Stimulated activated naive CD8-positive, alpha-beta T cell treated with anti-CD3 and anti-CD28 coated beads, Interleukin-15, Interleukin-2, amounts not matched to agents 100 ng/mL and 50 ng/mL, for 24 hours (primary cell): ENCODE measurements around the gene SOS1.
"Not testable (repeated sequence)": the region's sequence is repeated elsewhere in the genome, so short reads cannot be mapped to it uniquely, and the experiment has no call there.

Experiments used
- H3K27ac Mint-ChIP-seq: one replicate; pipeline ENCODE4 v1.8.0; 2021; ENCODE audit warnings: mild to moderate bottlenecking, mixed read lengths
- H3K27me3 Mint-ChIP-seq: one replicate; pipeline ENCODE4 v1.8.0; 2021; ENCODE audit warnings: mixed read lengths
- H3K36me3 Mint-ChIP-seq: one replicate; pipeline ENCODE4 v1.8.0; 2021; ENCODE audit warnings: low read depth, mixed read lengths
- H3K4me1 Mint-ChIP-seq: one replicate; pipeline ENCODE4 v1.8.0; 2021; ENCODE audit warnings: low read depth, mixed read lengths
- H3K4me3 Mint-ChIP-seq: one replicate; pipeline ENCODE4 v1.8.0; 2021; ENCODE audit warnings: mild to moderate bottlenecking, mixed read lengths
- H3K9me3 Mint-ChIP-seq: one replicate; pipeline ENCODE4 v1.8.0; 2021; ENCODE audit warnings: mixed read lengths

The SOS1 gene

DNA sequence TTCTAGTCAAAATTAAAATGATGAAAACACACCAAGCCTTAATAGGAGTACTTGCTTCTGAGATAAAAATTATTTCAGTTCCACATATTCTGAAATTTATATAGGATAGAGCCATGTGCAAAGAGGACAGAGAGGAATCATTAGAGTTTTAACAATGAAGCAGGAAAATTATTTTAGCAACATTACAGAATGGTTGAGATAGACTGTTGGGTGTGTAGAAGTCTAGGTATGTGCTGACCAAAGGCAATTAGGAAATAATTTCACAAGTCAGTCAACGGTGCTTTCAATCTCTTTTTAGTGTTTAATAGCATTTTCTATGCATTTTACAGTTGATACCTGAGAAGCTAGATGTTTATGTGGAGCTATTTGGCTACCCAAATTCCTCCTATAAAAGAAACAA lies 25.2 kb downstream of the SOS1 start:
- Mint-ChIP-seq H3K27me3 (no peaks in the 10 kb centered on the region), H3K9me3 (peaks cover 3% of the 10 kb centered on the region), H3K4me3 (no peak overlapping the region), H3K4me1 (peaks cover 63% of the 10 kb centered on the region), H3K27ac (no peak overlapping the region), H3K36me3 (peaks cover 27% of the 10 kb centered on the region)

DNA sequence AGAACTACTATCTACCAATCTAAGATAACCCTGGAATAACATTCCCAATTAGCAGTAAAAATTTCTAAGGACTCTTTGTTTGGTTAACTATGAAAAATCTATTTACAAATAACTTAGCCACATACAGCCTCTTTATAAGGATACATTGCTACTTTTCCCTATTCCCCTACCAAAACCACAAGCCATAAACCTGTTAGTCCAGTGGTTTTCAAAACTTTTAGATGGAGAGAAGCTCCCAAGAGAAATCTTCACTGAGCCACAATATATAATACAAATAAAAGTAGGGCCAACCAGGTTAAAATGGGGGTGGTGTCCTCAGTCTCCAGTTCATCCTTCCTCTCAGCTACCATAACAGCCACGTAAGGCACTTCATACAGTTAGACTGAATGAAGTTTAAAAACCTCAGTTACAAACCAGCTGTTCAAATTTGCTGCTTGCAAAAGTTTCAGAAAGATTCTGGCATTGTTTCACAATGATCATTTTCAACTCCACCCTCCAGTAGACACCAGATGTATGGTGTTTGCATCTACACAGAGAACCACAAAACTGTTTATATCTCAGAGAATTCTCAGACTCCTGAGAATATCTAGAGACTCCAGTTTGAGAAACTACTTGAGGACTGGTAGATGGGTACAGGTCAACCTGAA lies 26.0 kb downstream of the SOS1 start:
- peaks cover 55% of the 10 kb centered on the region for H3K4me1 Mint-ChIP-seq
- no peak overlapping the region for H3K27ac Mint-ChIP-seq
- H3K27me3 Mint-ChIP-seq = no peaks in the 10 kb centered on the region

DNA sequence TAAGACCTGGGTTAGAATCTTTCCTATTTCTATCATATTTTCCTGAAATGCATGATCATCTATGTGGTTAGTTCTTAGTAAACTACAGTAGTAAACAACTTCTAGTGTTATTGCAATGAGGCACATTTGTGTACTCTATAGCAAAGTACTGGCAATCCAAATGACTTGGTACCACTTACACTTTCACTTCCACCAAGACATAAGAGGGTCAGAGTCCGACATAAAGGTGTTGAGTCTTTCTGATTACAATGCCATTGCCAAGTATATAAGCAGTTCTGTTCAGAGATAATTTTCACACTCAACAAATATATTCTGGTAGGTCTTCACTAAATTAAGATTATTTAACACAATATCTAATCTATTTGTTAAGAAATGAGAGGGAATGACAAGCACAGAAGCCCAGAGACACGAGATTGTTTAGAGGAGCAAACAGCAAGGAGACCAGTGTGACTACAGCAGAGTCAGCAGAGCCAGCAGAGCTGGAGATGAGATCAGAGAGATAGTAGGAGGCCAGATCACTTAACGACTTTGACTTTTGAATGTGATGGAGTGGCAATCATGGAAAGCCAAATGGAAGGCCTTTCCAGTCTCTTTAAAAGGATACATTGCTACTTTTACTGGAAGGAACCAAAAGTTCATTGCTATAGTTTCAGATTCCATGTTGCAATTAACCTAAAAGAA lies 27.5 kb downstream of the SOS1 start:
- peak overlapping the region; percentile 6 for H3K27ac Mint-ChIP-seq
- peaks cover 31% of the 10 kb centered on the region for H3K36me3 Mint-ChIP-seq
- no peak overlapping the region for H3K4me3 Mint-ChIP-seq
- no peaks in the 10 kb centered on the region for H3K27me3 Mint-ChIP-seq
- no peaks in the 10 kb centered on the region for H3K9me3 Mint-ChIP-seq
- peaks cover 49% of the 10 kb centered on the region for H3K4me1 Mint-ChIP-seq

More for the DNA sequence above, 26.0 kb downstream of the SOS1 start:
- Mint-ChIP-seq H3K9me3 (no peaks in the 10 kb centered on the region), H3K36me3 (peaks cover 23% of the 10 kb centered on the region), H3K4me3 (no peak overlapping the region)

DNA sequence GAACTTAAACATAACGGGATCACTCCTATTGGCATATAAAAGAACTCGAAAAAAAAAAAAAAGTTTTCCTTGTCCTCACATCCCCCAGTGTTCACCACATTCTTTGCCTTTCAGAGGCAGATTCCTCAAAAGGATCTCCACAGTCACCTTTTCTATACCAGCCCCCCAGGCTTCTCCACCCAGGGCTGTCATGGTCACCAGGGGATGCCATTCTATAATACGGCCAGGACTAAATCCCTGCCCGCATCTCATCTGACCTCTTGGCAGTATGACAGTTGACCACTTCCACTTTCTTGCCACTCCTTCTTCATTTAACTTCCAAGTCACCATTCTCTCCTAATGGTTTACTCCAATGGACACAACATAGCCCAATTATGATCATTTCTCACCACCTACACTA lies 29.3 kb downstream of the SOS1 start:
- Mint-ChIP-seq H3K27me3 (no peaks in the 10 kb centered on the region), H3K27ac (no peak overlapping the region), H3K9me3 (no peaks in the 10 kb centered on the region), H3K4me1 (peaks cover 46% of the 10 kb centered on the region), H3K4me3 (no peak overlapping the region), H3K36me3 (peaks cover 34% of the 10 kb centered on the region)

DNA sequence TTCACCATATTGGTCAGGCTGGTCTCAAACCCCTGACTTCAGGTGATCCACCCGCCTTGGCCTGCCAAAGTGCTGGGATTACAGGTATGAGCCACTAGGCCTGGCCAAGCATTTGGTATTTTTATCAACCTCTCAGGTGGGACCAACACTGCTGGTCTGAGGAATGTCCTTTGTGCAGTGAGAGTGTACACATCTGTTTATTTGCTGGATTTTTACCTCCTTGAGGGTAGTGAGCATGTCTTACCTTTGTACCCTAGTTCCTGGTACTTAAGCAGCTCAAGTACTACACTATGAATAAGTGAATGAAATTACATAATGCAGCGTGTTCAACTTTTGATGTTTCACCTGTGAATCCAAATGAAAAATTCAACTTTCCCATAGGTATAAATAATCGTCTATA lies 29.8 kb downstream of the SOS1 start:
- H3K27me3 Mint-ChIP-seq = no peaks in the 10 kb centered on the region
- no peaks in the 10 kb centered on the region for H3K9me3 Mint-ChIP-seq
- H3K4me3 Mint-ChIP-seq = no peak overlapping the region
- H3K27ac Mint-ChIP-seq = no peak overlapping the region
- H3K4me1 Mint-ChIP-seq = peaks cover 45% of the 10 kb centered on the region
- peaks cover 34% of the 10 kb centered on the region for H3K36me3 Mint-ChIP-seq

DNA sequence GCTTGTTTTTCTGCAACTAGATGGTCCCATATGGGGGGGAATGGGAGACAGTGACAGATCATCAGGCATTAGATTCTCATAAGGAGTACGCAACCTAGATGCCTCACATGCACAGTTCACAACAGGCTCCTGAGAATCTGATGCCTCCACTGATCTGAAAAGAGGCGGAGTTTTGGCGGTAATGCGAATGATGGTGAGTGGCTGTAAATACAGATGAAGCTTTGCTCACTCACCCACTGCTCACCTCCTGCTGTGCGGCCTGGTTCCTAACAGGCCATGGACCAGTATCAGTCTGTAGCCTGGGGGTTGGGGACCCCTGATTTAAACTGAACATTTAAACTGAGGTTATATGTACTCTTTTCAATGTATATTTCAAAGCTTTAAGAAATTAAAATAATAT lies 40.7 kb downstream of the SOS1 start:
- H3K27me3 Mint-ChIP-seq = no peaks in the 10 kb centered on the region
- H3K27ac Mint-ChIP-seq = no peak overlapping the region
- peaks cover 9% of the 10 kb centered on the region for H3K36me3 Mint-ChIP-seq
- no peak overlapping the region for H3K4me3 Mint-ChIP-seq
- H3K9me3 Mint-ChIP-seq = no peaks in the 10 kb centered on the region
- peaks cover 36% of the 10 kb centered on the region for H3K4me1 Mint-ChIP-seq

DNA sequence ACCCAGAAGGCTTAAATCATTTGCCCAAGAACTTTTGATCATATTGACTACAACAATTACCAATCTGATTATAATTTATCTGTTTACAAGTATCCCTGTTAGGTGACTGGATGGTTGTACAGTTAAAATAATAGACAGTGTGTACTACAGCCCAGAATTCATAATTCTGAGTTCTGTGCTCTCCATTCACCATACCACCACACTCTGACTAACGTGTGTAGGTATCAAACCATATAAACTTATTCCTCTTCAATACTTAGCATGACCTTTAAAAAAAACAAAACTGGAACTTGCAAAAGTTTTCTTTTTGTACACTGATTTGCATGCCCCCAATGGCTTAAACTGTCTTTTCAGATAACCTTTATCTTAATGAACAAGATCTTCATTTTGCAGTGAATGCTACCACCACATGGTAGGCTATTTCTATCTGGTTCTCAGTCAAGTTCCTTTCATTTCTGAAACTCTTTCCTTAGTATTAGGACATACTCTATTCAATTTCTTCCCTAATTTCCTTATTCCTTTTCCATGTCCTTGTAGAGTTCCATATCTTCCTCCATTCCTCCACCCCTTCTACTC lies 50.9 kb downstream of the SOS1 start:
- Mint-ChIP-seq H3K36me3 (peaks cover 18% of the 10 kb centered on the region), H3K27ac (peak overlapping the region; percentile 70), H3K4me1 (peaks cover 32% of the 10 kb centered on the region), H3K27me3 (no peaks in the 10 kb centered on the region), H3K4me3 (no peak overlapping the region), H3K9me3 (no peaks in the 10 kb centered on the region)

DNA sequence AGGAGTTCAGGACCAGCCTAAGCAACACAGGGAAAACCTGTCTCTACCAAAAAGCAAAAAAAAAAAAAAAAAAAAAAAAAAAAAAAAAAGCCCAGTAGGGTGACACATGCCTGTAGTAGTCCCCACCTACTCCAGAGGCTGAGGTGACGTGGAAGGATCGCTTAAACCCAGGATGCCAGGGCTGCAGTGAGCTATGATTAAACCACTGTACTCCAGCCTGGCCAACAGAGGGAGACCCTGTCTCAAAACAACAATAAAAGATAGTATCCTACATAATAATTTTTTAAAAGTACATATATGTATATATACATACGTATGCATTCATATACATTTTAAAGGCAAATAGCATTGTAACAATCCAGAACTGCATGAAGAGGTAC lies 51.7 kb downstream of the SOS1 start:
- peaks cover 15% of the 10 kb centered on the region for H3K36me3 Mint-ChIP-seq
- no peak overlapping the region for H3K27ac Mint-ChIP-seq
- no peaks in the 10 kb centered on the region for H3K27me3 Mint-ChIP-seq
- peaks cover 29% of the 10 kb centered on the region for H3K4me1 Mint-ChIP-seq
- H3K9me3 Mint-ChIP-seq = no peaks in the 10 kb centered on the region
- H3K4me3 Mint-ChIP-seq = no peak overlapping the region

DNA sequence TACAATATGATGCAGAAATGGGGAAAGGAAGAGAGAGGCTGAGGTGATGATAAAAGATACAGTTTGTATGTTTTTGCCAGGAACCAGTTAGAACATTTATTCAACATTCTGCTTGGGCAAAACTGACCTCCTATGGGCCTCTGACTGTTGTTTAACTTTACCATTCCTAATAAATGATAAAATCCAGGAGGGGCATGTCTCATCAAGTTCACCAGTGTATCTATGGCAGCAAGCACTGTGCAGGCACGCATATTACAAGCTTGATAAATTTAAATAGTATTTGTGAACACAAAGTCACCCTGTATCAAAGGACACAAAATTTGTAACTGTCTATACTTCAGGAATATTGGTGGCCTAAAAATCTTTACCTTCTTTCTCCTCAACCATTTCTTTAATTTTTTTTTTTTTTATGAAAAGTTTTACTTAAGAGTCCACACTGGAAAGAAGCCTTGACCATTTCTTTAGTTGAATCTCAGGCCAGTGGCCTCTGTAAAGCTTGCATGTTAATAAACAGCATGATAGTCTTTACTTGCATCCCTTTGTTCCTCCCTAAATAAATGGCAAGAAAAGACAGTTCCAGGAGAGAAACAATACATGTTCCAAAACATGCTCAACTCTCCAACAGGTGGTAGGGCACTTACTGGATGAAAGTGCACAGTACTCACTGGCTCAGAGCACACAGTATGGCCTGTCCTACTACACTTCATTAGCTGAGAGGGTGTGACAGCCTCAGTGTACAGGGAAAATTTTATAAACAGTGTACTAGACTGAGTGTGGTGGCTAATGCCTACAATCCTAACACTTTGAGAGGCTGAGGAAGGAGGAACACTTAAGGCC lies 52.3 kb downstream of the SOS1 start:
- Mint-ChIP-seq H3K4me3 (no peak overlapping the region), H3K9me3 (no peaks in the 10 kb centered on the region), H3K36me3 (peaks cover 15% of the 10 kb centered on the region), H3K27me3 (no peaks in the 10 kb centered on the region), H3K4me1 (peaks cover 29% of the 10 kb centered on the region), H3K27ac (no peak overlapping the region)

DNA sequence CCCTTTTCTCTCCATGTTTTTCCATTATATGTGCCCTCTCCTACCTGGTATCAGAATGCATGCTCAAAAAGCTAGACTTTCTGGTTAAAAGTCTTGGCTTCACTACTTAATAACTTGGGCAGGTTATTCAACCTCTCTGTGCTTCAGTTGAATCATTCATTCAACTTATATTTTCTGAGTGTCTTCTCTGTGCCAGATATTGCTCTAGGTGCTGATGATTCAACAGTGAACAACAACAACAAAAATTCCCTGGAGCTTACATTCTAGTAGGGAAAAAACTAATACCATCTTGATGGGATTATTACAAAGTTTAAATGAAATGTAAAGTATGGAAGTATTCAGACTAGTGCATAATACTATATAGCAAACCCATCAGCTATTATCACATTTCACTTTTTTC lies 55.2 kb downstream of the SOS1 start:
- no peaks in the 10 kb centered on the region for H3K27me3 Mint-ChIP-seq
- no peaks in the 10 kb centered on the region for H3K9me3 Mint-ChIP-seq
- peak overlapping the region; percentile 0 for H3K27ac Mint-ChIP-seq
- H3K4me1 Mint-ChIP-seq = peaks cover 15% of the 10 kb centered on the region
- peaks cover 15% of the 10 kb centered on the region for H3K36me3 Mint-ChIP-seq
- no peak overlapping the region for H3K4me3 Mint-ChIP-seq

DNA sequence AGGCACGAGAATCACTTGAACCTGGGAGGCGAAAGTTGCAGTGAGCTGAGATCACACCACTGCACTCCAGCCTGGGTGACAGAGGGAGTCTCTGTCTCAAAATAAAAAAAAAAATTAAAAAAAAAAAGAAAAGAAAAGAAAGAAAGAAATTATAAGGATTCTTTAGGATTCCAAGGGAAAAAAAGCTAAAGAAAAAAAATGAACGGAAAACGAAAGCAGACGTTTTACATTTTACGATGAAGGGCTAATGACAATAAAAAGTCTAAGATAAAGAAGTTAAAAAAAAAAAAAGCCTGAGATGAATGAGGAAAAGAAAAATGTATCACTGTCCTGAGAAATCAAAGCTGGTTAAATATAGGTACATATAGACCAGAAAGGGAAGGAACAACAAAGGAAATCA lies 58.5 kb downstream of the SOS1 start:
- H3K36me3 Mint-ChIP-seq = peaks cover 15% of the 10 kb centered on the region
- no peak overlapping the region for H3K27ac Mint-ChIP-seq
- H3K4me3 Mint-ChIP-seq = no peak overlapping the region
- peaks cover 5% of the 10 kb centered on the region for H3K4me1 Mint-ChIP-seq
- no peaks in the 10 kb centered on the region for H3K9me3 Mint-ChIP-seq
- no peaks in the 10 kb centered on the region for H3K27me3 Mint-ChIP-seq

DNA sequence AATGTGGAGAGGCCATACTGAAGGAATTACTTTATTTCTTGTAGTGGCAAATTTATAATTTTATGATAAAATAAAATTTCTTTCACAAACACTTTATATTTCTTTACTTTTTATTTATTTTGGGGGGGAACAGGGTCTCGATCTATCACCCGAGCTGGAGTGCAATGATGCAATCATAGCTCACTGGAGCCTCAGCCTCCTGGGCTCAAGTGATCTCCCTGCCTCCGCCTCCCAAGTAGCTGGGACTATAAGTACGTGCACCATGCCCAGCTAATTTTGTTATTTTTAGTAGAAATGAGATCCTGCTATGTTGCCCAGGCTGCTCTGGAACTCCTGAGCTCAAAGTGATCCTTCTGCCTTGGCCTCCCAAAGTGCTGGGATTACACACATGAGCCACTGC lies 59.6 kb downstream of the SOS1 start:
- peaks cover 10% of the 10 kb centered on the region for H3K36me3 Mint-ChIP-seq
- H3K27ac Mint-ChIP-seq = peak overlapping the region; percentile 45
- no peaks in the 10 kb centered on the region for H3K27me3 Mint-ChIP-seq
- no peak overlapping the region for H3K4me3 Mint-ChIP-seq
- peaks cover 5% of the 10 kb centered on the region for H3K4me1 Mint-ChIP-seq
- no peaks in the 10 kb centered on the region for H3K9me3 Mint-ChIP-seq

DNA sequence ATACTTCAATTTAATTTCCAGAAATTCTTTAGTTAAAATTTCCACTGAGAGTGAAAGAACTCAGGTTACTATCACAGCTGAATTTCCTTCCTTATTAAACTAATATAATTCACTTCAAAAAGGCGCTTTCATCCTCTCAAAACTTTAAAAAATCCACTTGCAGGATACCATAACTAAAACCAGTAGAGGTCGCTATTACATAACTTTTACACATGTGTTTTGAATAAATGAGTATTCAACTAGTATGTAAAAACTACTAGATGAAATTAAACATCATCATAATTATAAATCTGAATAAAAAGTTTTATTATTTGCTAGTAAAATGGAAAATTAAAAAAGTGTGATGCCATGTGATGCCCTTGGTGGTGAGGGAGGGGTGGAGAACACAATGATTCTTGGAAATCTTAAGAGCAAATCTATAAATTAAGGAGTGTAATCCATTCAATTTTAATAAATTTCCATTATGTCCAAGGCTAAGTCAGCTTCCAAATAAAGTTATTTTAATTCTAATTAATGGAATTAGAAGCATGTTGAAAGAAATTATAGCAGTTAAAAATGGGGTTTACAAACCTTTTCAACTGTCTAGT lies 61.4 kb downstream of the SOS1 start:
- Mint-ChIP-seq H3K27ac (no peak overlapping the region), H3K4me3 (no peak overlapping the region), H3K9me3 (no peaks in the 10 kb centered on the region), H3K36me3 (peaks cover 11% of the 10 kb centered on the region), H3K4me1 (no peaks in the 10 kb centered on the region), H3K27me3 (no peaks in the 10 kb centered on the region)

DNA sequence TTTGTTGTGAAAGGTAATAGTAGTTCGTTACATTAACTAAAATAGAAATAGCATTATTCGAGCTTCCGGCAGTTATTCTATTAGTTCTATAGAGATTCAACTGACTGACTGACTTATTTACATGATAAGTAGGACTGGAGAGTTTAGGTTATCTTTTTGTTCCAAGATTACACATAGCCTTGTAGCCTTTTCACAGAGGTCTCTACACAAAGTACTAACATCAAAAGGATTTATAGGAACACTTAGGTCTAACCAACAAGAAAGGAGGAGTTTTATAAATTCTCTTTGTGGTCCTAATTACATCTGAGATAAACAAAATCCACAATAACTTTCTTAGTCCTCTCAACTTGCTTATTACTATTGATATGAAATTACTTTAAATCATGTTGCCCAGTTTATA lies 62.8 kb downstream of the SOS1 start:
- peaks cover 22% of the 10 kb centered on the region for H3K36me3 Mint-ChIP-seq
- H3K27me3 Mint-ChIP-seq = no peaks in the 10 kb centered on the region
- no peak overlapping the region for H3K27ac Mint-ChIP-seq
- no peak overlapping the region for H3K4me3 Mint-ChIP-seq
- H3K9me3 Mint-ChIP-seq = no peaks in the 10 kb centered on the region
- H3K4me1 Mint-ChIP-seq = no peaks in the 10 kb centered on the region

DNA sequence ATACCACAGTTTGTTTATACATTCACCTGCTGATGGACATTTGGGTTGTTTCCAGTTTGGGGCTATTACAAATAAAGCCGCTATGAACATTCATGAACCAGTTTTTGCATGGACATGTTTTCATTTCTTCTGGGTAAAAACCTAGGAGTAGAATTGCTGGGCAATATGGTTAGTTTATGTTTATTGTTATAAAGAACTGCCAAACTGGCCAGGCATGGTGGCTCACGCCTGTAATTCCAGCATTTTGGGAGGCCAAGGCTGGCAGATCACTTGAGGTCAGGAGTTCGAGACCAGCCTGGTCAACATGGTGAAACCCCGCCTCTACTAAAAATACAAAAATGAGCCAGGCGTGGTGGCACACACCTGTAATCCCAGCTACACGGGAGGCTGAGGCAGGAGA lies 68.2 kb downstream of the SOS1 start:
- H3K9me3 Mint-ChIP-seq, H3K27me3 Mint-ChIP-seq, H3K4me3 Mint-ChIP-seq, H3K27ac Mint-ChIP-seq, H3K4me1 Mint-ChIP-seq: not testable (repeated sequence)
- peaks cover 48% of the 10 kb centered on the region for H3K36me3 Mint-ChIP-seq
